Stomach (tissue), 9 donors: ENCODE data around the gene ZNF141. TPM values are rescaled to one million over a fixed set of nuclear protein-coding genes. Genes with fewer than 3 reads are reported as not detected.

Source experiments
- DNase-seq, 2 donors: peaks; one replicate each; pipeline versions ENCODE4 v3.0.0 to v3.0.0-alpha.2; 2013 to 2019
- H3K27ac ChIP-seq, 5 donors: fragments of 200-600 bp in 4 of 5; sonication (generic) in 4 of 5; one replicate each; pipeline ENCODE4 v1.5.1; 2013 to 2019; ENCODE audit warnings: mild to moderate bottlenecking in 1 of 5, moderate library complexity in 1 of 5
- H3K27me3 ChIP-seq, 3 donors: fragments of 200-600 bp; sonication (generic); one replicate each; pipeline ENCODE4 v1.5.1; 2017 to 2019; ENCODE audit warnings: mixed run types in 1 of 3
- H3K36me3 ChIP-seq, 4 donors: fragments of 200-600 bp; sonication (generic); 1 replicate in 3 of 4; 2 replicates in 1 of 4; pipeline ENCODE4 v1.5.1; 2016 to 2019
- H3K4me1 ChIP-seq, 4 donors: fragments of 200-600 bp; sonication (generic); one replicate each; pipeline ENCODE4 v1.5.1; 2016 to 2019
- H3K4me3 ChIP-seq, 4 donors: fragments of 200-600 bp; sonication (generic) in 3 of 4; one replicate each; pipeline ENCODE4 v1.5.1; 2016 to 2019; ENCODE audit warnings: mild to moderate bottlenecking in 1 of 4
- H3K9me3 ChIP-seq, 4 donors: fragments of 200-600 bp; sonication (generic); one replicate each; pipeline ENCODE4 v1.5.1; 2016 to 2019
- EP300 ChIP-seq: sonication (generic); formaldehyde crosslinking; IDR thresholded peaks from one replicate; pipeline ENCODE4 v1.6.1; 2017; ENCODE audit warnings: antibody characterized with exemption
- POLR2A ChIP-seq, 4 donors: fragments of 450-650 bp; IDR thresholded peaks; one replicate each; pipeline ENCODE4 v1.6.1; 2016; ENCODE audit warnings: antibody characterized with exemption in 4 of 4, control low read depth in 2 of 4, mild to moderate bottlenecking in 1 of 4, moderate library complexity in 1 of 4
- POLR2AphosphoS5 ChIP-seq, 3 donors: sonication (generic); formaldehyde crosslinking; IDR thresholded peaks; one replicate each; pipeline ENCODE4 v1.6.1; 2016; ENCODE audit warnings: antibody characterized with exemption in 3 of 3
- WGBS, 5 donors: extraction: QIAGEN DNeasy Blood & Tissue Kit in 3 of 5; methylation state at CpG; one replicate each; pipeline versions ENCODE4 v1.1.5 to v1.1.7; 2013 to 2018; 5-methylcytosine and 5-hydroxymethylcytosine counted together
- intact Hi-C: fragments of 100-400 bp; cut with DNase I; formaldehyde crosslinking; loops from one replicate; pipeline ENCODE4 v1.15.1; 2023; ENCODE audit warnings: low total_unique reads
- polyA plus RNA-seq, 3 donors: library from polyadenylated mRNA; stranded (reverse); fragments of 200-250 nt; gene quantifications; one replicate each; pipeline ENCODE4 v1.2.3, GENCODE V29; 2013
- total RNA-seq, 5 donors: library from RNA; depleted of rRNA; stranded (reverse); fragments of >200 nt; gene quantifications; one replicate each; pipeline versions ENCODE4 v1.1.0 to v1.2.3, GENCODE V29; 2014 to 2016
- TF ChIP-seq, protein P1 (sequence below), 7 experiments: fragments of 450-650 bp in 4 of 7; fragments of 200-600 bp in 3 of 7; sonication (generic) in 3 of 7; IDR thresholded peaks; one replicate each; pipeline ENCODE4 v1.5.1; 2016 to 2019; ENCODE audit warnings: antibody characterized with exemption in 7 of 7, control low read depth in 2 of 7, mild to moderate bottlenecking in 1 of 7
- donor health status: healthy with polysubstance abuse.
- donor health status: Bipolar disorder and iron deficiency.
- donor health status: healthy.

The ZNF141 gene
- total and polyA plus RNA-seq, 8 donors = 2.6 to 74.7 (median 21.8) TPM

GRCh38 chr4:304969-305680 is 32.5 kb upstream of the ZNF141 start, which contains the start of gene ZNF732:
TSS of gene ZNF732 (minus strand) at chr4:305474. CDS start at chr4:305310, 164 bp downstream.
- peaks cover 9 to 59% (median 47%) of the 10 kb centered on the region in 4 donors for H3K9me3 ChIP-seq
- H3K4me3 ChIP-seq = peak within 1 kb of the TSS; percentile 25 to 45 (median 34)
- 8 to 14% (median 10%) methylated on average over 21 to 53 of the region's 53 CpGs for WGBS, 5 donors
- intact Hi-C loops = no loop called here
- peak in 1 of 2 donors; percentile 93 for DNase-seq
- no peak within 1 kb of the TSS for H3K27ac ChIP-seq
- peaks cover 0 to 11% (median 0%) of the 10 kb centered on the region in 4 donors for H3K4me1 ChIP-seq
- TF ChIP-seq POLR2AphosphoS5 (IDR thresholded peaks at IDR 0.05) (no peak), EP300 (no peak), POLR2A (IDR thresholded peaks at IDR 0.05) (no peak)
- TF ChIP-seq, protein P1, sequence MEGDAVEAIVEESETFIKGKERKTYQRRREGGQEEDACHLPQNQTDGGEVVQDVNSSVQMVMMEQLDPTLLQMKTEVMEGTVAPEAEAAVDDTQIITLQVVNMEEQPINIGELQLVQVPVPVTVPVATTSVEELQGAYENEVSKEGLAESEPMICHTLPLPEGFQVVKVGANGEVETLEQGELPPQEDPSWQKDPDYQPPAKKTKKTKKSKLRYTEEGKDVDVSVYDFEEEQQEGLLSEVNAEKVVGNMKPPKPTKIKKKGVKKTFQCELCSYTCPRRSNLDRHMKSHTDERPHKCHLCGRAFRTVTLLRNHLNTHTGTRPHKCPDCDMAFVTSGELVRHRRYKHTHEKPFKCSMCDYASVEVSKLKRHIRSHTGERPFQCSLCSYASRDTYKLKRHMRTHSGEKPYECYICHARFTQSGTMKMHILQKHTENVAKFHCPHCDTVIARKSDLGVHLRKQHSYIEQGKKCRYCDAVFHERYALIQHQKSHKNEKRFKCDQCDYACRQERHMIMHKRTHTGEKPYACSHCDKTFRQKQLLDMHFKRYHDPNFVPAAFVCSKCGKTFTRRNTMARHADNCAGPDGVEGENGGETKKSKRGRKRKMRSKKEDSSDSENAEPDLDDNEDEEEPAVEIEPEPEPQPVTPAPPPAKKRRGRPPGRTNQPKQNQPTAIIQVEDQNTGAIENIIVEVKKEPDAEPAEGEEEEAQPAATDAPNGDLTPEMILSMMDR (IDR thresholded peaks at IDR 0.05) = no peak
- H3K27me3 ChIP-seq = peaks cover 0 to 31% (median 22%) of the 10 kb centered on the region in 3 donors
- no peaks in the 10 kb centered on the region for H3K36me3 ChIP-seq

GRCh38 chr4:306551-306961 is 31.1 kb upstream of the ZNF141 start:
- H3K27ac ChIP-seq = no peak overlapping the region
- H3K36me3 ChIP-seq = no peaks in the 10 kb centered on the region
- no peak overlapping the region for H3K4me3 ChIP-seq
- no peak for TF ChIP-seq POLR2A (IDR thresholded peaks at IDR 0.05)
- TF ChIP-seq POLR2AphosphoS5 (IDR thresholded peaks at IDR 0.05) = no peak
- TF ChIP-seq, protein P1 (IDR thresholded peaks at IDR 0.05) = no peak
- TF ChIP-seq EP300 = no peak
- H3K27me3 ChIP-seq = peaks cover 0 to 31% (median 22%) of the 10 kb centered on the region in 3 donors
- WGBS, 5 donors = 70 to 78% (median 76%) methylated on average over 3 of the region's 3 CpGs
- DNase-seq = peak in 1 of 2 donors; percentile 10
- intact Hi-C loops = no loop called here
- peaks cover 0 to 11% (median 0%) of the 10 kb centered on the region in 4 donors for H3K4me1 ChIP-seq
- peaks cover 9 to 67% (median 50%) of the 10 kb centered on the region in 4 donors for H3K9me3 ChIP-seq

- Histone ChIP-seq H3K36me3 (no peaks in the 10 kb centered on the region), H3K9me3 (peaks cover 8 to 54% (median 43%) of the 10 kb centered on the region in 4 donors), H3K27ac (no peak overlapping the region), H3K27me3 (peaks cover 0 to 15% (median 9%) of the 10 kb centered on the region in 3 donors), H3K4me3 (no peak overlapping the region), H3K4me1 (peaks cover 0 to 7% (median 0%) of the 10 kb centered on the region in 4 donors)
- WGBS, 5 donors = 65 to 84% (median 79%) methylated on average over 1 of the region's 1 CpG
- intact Hi-C loops = no loop called here
- no peak for TF ChIP-seq EP300
- TF ChIP-seq POLR2A (IDR thresholded peaks at IDR 0.05) = no peak
- no peak for TF ChIP-seq POLR2AphosphoS5 (IDR thresholded peaks at IDR 0.05)
- TF ChIP-seq, protein P1 (IDR thresholded peaks at IDR 0.05) = no peak
- DNase-seq = no peak
These were observed 27.8 kb upstream of the ZNF141 start for GRCh38 chr4:309807-310206.

- intact Hi-C loops = no loop called here
- Histone ChIP-seq H3K27ac (no peak overlapping the region), H3K4me3 (no peak overlapping the region), H3K9me3 (peaks cover 4 to 70% (median 44%) of the 10 kb centered on the region in 4 donors), H3K27me3 (no peaks in the 10 kb centered on the region), H3K36me3 (no peaks in the 10 kb centered on the region), H3K4me1 (no peaks in the 10 kb centered on the region)
- TF ChIP-seq EP300 (no peak), POLR2A (IDR thresholded peaks at IDR 0.05) (no peak), POLR2AphosphoS5 (IDR thresholded peaks at IDR 0.05) (no peak)
- TF ChIP-seq, protein P1 (IDR thresholded peaks at IDR 0.05) = no peak
- no peak for DNase-seq
- WGBS, 5 donors = 60 to 92% (median 87%) methylated on average over 1 of the region's 1 CpG
These were observed 23.2 kb upstream of the ZNF141 start for GRCh38 chr4:314296-314903.
